WTC11 (cell line): Measurements from ENCODE around the gene TMEM25. TPM values are rescaled to one million over a fixed set of nuclear protein-coding genes. Genes with fewer than 3 reads are reported as not detected.

Experiments used
- ATAC-seq: fragments of 200-7000 bp; cut with Tn5 transposase; 2 replicates; pipeline ENCODE4 v1.10.0; 2021; ENCODE audit warnings: mild to moderate bottlenecking, moderate library complexity
- CTCF ChIA-PET: fragments of 300-600 bp; sonication (Branson Sonifier 250); formaldehyde crosslinking; loops from one replicate; lab custom pipeline; 2021; ENCODE audit warnings: antibody characterized with exemption; lab: Charles Lee
- POLR2A ChIA-PET: fragments of 350-600 bp; sonication (Branson Sonifier 250); formaldehyde crosslinking; loops from one replicate; lab custom pipeline; 2021; ENCODE audit warnings: antibody characterized with exemption; lab: Charles Lee
- DNase-seq: peaks from one replicate; pipeline ENCODE4 v3.0.0; 2021; ENCODE audit warnings: low spot score
- H3K27ac Mint-ChIP-seq: 2 replicates; pipeline ENCODE4 v1.8.0; 2021; ENCODE audit warnings: mixed read lengths
- H3K27me3 Mint-ChIP-seq: 2 replicates; pipeline ENCODE4 v1.8.0; 2021; ENCODE audit warnings: low read depth, mild to moderate bottlenecking, moderate library complexity, mixed read lengths
- H3K36me3 Mint-ChIP-seq: 2 replicates; pipeline ENCODE4 v1.8.0; 2021; ENCODE audit warnings: mixed read lengths
- H3K4me1 Mint-ChIP-seq: 2 replicates; pipeline ENCODE4 v1.8.0; 2022; ENCODE audit warnings: mixed read lengths
- H3K4me3 Mint-ChIP-seq: 2 replicates; pipeline ENCODE4 v1.8.0; 2021; ENCODE audit warnings: mild to moderate bottlenecking, moderate library complexity, mixed read lengths
- H3K9me3 Mint-ChIP-seq: 2 replicates; pipeline ENCODE4 v1.8.0; 2021; ENCODE audit warnings: mixed read lengths
- JUN ChIP-seq: sonication (generic); formaldehyde crosslinking; IDR thresholded peaks from 2 replicates; pipeline ENCODE4 v1.8.0; 2023; ENCODE audit warnings: mild to moderate bottlenecking, missing genetic modification reagents
- NR1H2 ChIP-seq: sonication (generic); formaldehyde crosslinking; IDR thresholded peaks from 2 replicates; pipeline ENCODE4 v1.9.0; 2021; ENCODE audit warnings: mild to moderate bottlenecking, moderate library complexity, missing genetic modification reagents
- OVOL2 ChIP-seq: fragments of 250-450 bp; sonication (Bioruptor Pico); IDR thresholded peaks from 2 replicates; pipeline ENCODE4 v1.9.0; 2021; ENCODE audit warnings: mild to moderate bottlenecking, borderline replicate concordance
- PRRX2 ChIP-seq: fragments of 250-450 bp; sonication (Bioruptor Pico); IDR thresholded peaks from 2 replicates; pipeline ENCODE4 v1.8.0; 2021; ENCODE audit warnings: mild to moderate bottlenecking
- RORB ChIP-seq: fragments of 250-450 bp; sonication (Bioruptor Pico); IDR thresholded peaks from 2 replicates; pipeline ENCODE4 v1.9.0; 2021; ENCODE audit warnings: mild to moderate bottlenecking
- SMAD4 ChIP-seq: sonication (generic); formaldehyde crosslinking; IDR thresholded peaks from 2 replicates; pipeline ENCODE4 v1.8.0; 2022; ENCODE audit warnings: mild to moderate bottlenecking, missing genetic modification reagents
- SP1 ChIP-seq: sonication (generic); formaldehyde crosslinking; conservative IDR thresholded peaks from 2 replicates; pipeline ENCODE4 v1.8.1; 2022; ENCODE audit warnings: missing genetic modification reagents
- ZNF317 ChIP-seq: sonication (generic); formaldehyde crosslinking; IDR thresholded peaks from 2 replicates; pipeline ENCODE4 v1.8.1; 2023; ENCODE audit warnings: low read depth, mild to moderate bottlenecking, moderate library complexity, missing genetic modification reagents, borderline replicate concordance
- ZNF423 ChIP-seq: fragments of 250-450 bp; sonication (Bioruptor Pico); IDR thresholded peaks from 2 replicates; pipeline ENCODE4 v2.1.2; 2022; ENCODE audit warnings: mild to moderate bottlenecking, moderate library complexity
- total RNA-seq: library from RNA; stranded (reverse); gene quantifications from 3 replicates; pipeline ENCODE4 v1.2.3, GENCODE V29; 2021
- TF ChIP-seq, protein P1 (sequence below): fragments of 250-450 bp; sonication (Bioruptor Pico); IDR thresholded peaks from 2 replicates; pipeline ENCODE4 v1.9.0; 2021; ENCODE audit warnings: mild to moderate bottlenecking
- TF ChIP-seq, protein P2 (sequence below): sonication (generic); formaldehyde crosslinking; conservative IDR thresholded peaks from 2 replicates; pipeline ENCODE4 v1.8.1; 2022; ENCODE audit warnings: mild to moderate bottlenecking, missing genetic modification reagents
- TF ChIP-seq, protein P3 (sequence below): sonication (generic); formaldehyde crosslinking; IDR thresholded peaks from 2 replicates; pipeline ENCODE4 v1.8.0; 2022; ENCODE audit warnings: mild to moderate bottlenecking, missing genetic modification reagents
- TF ChIP-seq, protein P4 (sequence below): fragments of 200-600 bp; IDR thresholded peaks from 2 replicates; pipeline ENCODE4 v1.8.0; 2022; ENCODE audit warnings: antibody characterized with exemption
- TF ChIP-seq, protein P5 (sequence below): sonication (generic); formaldehyde crosslinking; IDR thresholded peaks from 2 replicates; pipeline ENCODE4 v1.8.0; 2022; ENCODE audit warnings: mild to moderate bottlenecking, missing genetic modification reagents
- TF ChIP-seq, protein P6 (sequence below): sonication (generic); formaldehyde crosslinking; IDR thresholded peaks from 2 replicates; pipeline ENCODE4 v1.8.1; 2023; ENCODE audit warnings: mild to moderate bottlenecking, missing genetic modification reagents
- TF ChIP-seq, protein P7 (sequence below): fragments of 250-450 bp; sonication (Bioruptor Pico); IDR thresholded peaks from 2 replicates; pipeline ENCODE4 v1.9.0; 2021; ENCODE audit warnings: mild to moderate bottlenecking, borderline replicate concordance
- TF ChIP-seq, protein P8 (sequence below): sonication (generic); formaldehyde crosslinking; IDR thresholded peaks from 2 replicates; pipeline ENCODE4 v1.8.1; 2023; ENCODE audit warnings: mild to moderate bottlenecking, missing genetic modification reagents

The TMEM25 gene
- total RNA-seq, 1 experiment from 2014 or later = 19.7 TPM

DNA sequence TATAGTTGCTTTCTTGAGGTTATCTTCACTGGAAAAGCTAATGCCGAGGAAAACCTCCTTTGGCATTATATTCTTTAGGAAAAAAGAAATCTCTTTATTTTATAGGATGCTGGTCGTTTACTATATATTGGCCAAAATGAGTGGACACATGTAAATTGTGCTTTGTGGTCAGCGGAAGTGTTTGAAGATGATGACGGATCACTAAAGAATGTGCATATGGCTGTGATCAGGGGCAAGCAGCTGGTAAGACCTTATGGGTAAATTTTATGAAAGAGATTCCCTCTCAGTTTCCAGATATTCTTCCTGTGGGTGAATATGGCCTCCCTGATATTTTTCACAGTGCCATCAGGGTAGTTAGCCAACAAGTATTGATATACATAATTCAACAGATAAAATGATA lies 33.2 kb upstream of the TMEM25 start:
- H3K4me1 Mint-ChIP-seq = no peaks in the 10 kb centered on the region
- no peak for ATAC-seq
- H3K36me3 Mint-ChIP-seq = peaks cover 79% of the 10 kb centered on the region
- no peaks in the 10 kb centered on the region for H3K27me3 Mint-ChIP-seq
- no peak overlapping the region for H3K4me3 Mint-ChIP-seq
- no peak overlapping the region for H3K27ac Mint-ChIP-seq
- ChIA-PET POLR2A (no interaction called here), CTCF (no interaction called here)
- no peak for DNase-seq
- H3K9me3 Mint-ChIP-seq = no peaks in the 10 kb centered on the region
- no peak for TF ChIP-seq PRRX2 (CRISPR knock-in tag)
- TF ChIP-seq, protein P1, sequence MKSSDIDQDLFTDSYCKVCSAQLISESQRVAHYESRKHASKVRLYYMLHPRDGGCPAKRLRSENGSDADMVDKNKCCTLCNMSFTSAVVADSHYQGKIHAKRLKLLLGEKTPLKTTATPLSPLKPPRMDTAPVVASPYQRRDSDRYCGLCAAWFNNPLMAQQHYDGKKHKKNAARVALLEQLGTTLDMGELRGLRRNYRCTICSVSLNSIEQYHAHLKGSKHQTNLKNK = no peak
- TF ChIP-seq, protein P2, sequence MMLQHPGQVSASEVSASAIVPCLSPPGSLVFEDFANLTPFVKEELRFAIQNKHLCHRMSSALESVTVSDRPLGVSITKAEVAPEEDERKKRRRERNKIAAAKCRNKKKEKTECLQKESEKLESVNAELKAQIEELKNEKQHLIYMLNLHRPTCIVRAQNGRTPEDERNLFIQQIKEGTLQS (CRISPR knock-in tag) = no peak
- TF ChIP-seq, protein P3, sequence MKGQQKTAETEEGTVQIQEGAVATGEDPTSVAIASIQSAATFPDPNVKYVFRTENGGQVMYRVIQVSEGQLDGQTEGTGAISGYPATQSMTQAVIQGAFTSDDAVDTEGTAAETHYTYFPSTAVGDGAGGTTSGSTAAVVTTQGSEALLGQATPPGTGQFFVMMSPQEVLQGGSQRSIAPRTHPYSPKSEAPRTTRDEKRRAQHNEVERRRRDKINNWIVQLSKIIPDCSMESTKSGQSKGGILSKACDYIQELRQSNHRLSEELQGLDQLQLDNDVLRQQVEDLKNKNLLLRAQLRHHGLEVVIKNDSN (CRISPR knock-in tag) = no peak
- no peak for TF ChIP-seq JUN (CRISPR knock-in tag)

DNA sequence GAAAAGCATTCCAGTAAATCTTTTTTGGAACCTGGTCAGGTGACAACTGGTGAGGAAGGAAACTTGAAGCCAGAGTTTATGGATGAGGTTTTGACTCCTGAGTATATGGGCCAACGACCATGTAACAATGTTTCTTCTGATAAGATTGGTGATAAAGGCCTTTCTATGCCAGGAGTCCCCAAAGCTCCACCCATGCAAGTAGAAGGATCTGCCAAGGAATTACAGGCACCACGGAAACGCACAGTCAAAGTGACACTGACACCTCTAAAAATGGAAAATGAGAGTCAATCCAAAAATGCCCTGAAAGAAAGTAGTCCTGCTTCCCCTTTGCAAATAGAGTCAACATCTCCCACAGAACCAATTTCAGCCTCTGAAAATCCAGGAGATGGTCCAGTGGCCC lies 27.8 kb upstream of the TMEM25 start:
- H3K27me3 Mint-ChIP-seq = no peaks in the 10 kb centered on the region
- H3K27ac Mint-ChIP-seq = no peak overlapping the region
- H3K4me3 Mint-ChIP-seq = no peak overlapping the region
- POLR2A ChIA-PET = no interaction called here
- DNase-seq (no peak), ATAC-seq (no peak)
- H3K4me1 Mint-ChIP-seq = no peaks in the 10 kb centered on the region
- H3K36me3 Mint-ChIP-seq = peaks cover 88% of the 10 kb centered on the region
- H3K9me3 Mint-ChIP-seq = no peaks in the 10 kb centered on the region
- CTCF ChIA-PET = no interaction called here
- no peak for TF ChIP-seq NR1H2 (CRISPR knock-in tag)
- TF ChIP-seq RORB = no peak
- TF ChIP-seq SP1 (CRISPR knock-in tag) = no peak
- no peak for TF ChIP-seq ZNF423 (CRISPR knock-in tag)
- no peak for TF ChIP-seq ZNF317 (CRISPR knock-in tag)
- TF ChIP-seq OVOL2 = no peak
- TF ChIP-seq, protein P4, sequence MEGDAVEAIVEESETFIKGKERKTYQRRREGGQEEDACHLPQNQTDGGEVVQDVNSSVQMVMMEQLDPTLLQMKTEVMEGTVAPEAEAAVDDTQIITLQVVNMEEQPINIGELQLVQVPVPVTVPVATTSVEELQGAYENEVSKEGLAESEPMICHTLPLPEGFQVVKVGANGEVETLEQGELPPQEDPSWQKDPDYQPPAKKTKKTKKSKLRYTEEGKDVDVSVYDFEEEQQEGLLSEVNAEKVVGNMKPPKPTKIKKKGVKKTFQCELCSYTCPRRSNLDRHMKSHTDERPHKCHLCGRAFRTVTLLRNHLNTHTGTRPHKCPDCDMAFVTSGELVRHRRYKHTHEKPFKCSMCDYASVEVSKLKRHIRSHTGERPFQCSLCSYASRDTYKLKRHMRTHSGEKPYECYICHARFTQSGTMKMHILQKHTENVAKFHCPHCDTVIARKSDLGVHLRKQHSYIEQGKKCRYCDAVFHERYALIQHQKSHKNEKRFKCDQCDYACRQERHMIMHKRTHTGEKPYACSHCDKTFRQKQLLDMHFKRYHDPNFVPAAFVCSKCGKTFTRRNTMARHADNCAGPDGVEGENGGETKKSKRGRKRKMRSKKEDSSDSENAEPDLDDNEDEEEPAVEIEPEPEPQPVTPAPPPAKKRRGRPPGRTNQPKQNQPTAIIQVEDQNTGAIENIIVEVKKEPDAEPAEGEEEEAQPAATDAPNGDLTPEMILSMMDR = no peak
- TF ChIP-seq, protein P5, sequence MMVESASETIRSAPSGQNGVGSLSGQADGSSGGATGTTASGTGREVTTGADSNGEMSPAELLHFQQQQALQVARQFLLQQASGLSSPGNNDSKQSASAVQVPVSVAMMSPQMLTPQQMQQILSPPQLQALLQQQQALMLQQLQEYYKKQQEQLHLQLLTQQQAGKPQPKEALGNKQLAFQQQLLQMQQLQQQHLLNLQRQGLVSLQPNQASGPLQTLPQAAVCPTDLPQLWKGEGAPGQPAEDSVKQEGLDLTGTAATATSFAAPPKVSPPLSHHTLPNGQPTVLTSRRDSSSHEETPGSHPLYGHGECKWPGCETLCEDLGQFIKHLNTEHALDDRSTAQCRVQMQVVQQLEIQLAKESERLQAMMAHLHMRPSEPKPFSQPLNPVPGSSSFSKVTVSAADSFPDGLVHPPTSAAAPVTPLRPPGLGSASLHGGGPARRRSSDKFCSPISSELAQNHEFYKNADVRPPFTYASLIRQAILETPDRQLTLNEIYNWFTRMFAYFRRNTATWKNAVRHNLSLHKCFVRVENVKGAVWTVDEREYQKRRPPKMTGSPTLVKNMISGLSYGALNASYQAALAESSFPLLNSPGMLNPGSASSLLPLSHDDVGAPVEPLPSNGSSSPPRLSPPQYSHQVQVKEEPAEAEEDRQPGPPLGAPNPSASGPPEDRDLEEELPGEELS (CRISPR knock-in tag) = no peak
- TF ChIP-seq, protein P6, sequence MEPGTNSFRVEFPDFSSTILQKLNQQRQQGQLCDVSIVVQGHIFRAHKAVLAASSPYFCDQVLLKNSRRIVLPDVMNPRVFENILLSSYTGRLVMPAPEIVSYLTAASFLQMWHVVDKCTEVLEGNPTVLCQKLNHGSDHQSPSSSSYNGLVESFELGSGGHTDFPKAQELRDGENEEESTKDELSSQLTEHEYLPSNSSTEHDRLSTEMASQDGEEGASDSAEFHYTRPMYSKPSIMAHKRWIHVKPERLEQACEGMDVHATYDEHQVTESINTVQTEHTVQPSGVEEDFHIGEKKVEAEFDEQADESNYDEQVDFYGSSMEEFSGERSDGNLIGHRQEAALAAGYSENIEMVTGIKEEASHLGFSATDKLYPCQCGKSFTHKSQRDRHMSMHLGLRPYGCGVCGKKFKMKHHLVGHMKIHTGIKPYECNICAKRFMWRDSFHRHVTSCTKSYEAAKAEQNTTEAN (CRISPR knock-in tag) = no peak
- TF ChIP-seq SMAD4 (CRISPR knock-in tag) = no peak
- TF ChIP-seq, protein P7, sequence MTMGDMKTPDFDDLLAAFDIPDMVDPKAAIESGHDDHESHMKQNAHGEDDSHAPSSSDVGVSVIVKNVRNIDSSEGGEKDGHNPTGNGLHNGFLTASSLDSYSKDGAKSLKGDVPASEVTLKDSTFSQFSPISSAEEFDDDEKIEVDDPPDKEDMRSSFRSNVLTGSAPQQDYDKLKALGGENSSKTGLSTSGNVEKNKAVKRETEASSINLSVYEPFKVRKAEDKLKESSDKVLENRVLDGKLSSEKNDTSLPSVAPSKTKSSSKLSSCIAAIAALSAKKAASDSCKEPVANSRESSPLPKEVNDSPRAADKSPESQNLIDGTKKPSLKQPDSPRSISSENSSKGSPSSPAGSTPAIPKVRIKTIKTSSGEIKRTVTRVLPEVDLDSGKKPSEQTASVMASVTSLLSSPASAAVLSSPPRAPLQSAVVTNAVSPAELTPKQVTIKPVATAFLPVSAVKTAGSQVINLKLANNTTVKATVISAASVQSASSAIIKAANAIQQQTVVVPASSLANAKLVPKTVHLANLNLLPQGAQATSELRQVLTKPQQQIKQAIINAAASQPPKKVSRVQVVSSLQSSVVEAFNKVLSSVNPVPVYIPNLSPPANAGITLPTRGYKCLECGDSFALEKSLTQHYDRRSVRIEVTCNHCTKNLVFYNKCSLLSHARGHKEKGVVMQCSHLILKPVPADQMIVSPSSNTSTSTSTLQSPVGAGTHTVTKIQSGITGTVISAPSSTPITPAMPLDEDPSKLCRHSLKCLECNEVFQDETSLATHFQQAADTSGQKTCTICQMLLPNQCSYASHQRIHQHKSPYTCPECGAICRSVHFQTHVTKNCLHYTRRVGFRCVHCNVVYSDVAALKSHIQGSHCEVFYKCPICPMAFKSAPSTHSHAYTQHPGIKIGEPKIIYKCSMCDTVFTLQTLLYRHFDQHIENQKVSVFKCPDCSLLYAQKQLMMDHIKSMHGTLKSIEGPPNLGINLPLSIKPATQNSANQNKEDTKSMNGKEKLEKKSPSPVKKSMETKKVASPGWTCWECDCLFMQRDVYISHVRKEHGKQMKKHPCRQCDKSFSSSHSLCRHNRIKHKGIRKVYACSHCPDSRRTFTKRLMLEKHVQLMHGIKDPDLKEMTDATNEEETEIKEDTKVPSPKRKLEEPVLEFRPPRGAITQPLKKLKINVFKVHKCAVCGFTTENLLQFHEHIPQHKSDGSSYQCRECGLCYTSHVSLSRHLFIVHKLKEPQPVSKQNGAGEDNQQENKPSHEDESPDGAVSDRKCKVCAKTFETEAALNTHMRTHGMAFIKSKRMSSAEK (CRISPR knock-in tag) = no peak
- TF ChIP-seq, protein P8, sequence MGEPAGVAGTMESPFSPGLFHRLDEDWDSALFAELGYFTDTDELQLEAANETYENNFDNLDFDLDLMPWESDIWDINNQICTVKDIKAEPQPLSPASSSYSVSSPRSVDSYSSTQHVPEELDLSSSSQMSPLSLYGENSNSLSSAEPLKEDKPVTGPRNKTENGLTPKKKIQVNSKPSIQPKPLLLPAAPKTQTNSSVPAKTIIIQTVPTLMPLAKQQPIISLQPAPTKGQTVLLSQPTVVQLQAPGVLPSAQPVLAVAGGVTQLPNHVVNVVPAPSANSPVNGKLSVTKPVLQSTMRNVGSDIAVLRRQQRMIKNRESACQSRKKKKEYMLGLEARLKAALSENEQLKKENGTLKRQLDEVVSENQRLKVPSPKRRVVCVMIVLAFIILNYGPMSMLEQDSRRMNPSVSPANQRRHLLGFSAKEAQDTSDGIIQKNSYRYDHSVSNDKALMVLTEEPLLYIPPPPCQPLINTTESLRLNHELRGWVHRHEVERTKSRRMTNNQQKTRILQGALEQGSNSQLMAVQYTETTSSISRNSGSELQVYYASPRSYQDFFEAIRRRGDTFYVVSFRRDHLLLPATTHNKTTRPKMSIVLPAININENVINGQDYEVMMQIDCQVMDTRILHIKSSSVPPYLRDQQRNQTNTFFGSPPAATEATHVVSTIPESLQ (CRISPR knock-in tag) = no peak
